ENCODE measurements around the gene NCOA4. TPM values are rescaled to one million over a fixed set of nuclear protein-coding genes. Genes with fewer than 3 reads are reported as not detected.

NCOA4 gene
- total and polyA plus RNA-seq, 7 donors: 63.3 to 165 (median 131) TPM

DNA sequence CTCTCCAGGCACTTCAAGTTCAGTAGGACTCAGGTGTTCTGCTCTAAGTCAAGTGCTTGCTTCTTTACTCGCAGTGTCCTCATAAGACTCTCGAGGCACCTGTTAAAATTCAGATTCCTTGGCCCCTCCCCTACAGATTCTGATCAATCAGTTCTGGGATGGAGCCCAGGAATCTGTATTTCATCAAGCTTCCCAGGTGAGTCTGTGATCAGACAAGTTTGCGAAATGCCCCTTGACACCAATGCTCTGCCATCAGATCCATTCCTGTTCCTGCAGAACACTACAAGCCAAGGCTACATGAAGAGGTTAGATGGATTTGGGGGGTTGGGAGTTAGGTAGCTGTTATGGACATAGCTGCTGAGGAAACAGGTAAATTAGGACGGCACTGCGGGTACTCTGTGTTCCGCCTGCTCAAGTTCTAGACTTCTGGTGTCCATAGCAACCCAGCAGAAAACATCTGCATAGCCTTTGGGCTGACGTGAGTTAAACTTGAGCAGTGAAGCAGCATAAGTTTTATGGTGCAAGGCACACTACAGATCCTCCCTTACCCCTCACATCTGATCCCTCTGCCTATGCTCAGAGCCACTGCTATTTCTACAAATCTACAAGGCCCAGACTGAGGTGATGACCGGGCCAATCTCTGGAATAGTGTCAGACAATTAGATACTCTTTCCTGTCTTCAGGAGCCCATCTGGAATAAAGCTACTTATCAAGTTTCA, 6.8 kb upstream of the NCOA4 start:
- no peak for DNase-seq
- ATAC-seq: no peak
- TF ChIP-seq, protein P1, sequence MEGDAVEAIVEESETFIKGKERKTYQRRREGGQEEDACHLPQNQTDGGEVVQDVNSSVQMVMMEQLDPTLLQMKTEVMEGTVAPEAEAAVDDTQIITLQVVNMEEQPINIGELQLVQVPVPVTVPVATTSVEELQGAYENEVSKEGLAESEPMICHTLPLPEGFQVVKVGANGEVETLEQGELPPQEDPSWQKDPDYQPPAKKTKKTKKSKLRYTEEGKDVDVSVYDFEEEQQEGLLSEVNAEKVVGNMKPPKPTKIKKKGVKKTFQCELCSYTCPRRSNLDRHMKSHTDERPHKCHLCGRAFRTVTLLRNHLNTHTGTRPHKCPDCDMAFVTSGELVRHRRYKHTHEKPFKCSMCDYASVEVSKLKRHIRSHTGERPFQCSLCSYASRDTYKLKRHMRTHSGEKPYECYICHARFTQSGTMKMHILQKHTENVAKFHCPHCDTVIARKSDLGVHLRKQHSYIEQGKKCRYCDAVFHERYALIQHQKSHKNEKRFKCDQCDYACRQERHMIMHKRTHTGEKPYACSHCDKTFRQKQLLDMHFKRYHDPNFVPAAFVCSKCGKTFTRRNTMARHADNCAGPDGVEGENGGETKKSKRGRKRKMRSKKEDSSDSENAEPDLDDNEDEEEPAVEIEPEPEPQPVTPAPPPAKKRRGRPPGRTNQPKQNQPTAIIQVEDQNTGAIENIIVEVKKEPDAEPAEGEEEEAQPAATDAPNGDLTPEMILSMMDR (IDR thresholded peaks at IDR 0.05): no peak
- Histone ChIP-seq H3K36me3 (ENCODE audit: insufficient read depth in 1 of 2, low read depth in 1 of 2) (no peaks in the 10 kb centered on the region), H3K4me3 (no peak overlapping the region), H3K9me3 (no peaks in the 10 kb centered on the region), H3K27me3 (ENCODE audit: insufficient read depth in 3 of 3, low read length in 2 of 3) (peaks cover 0 to 7% (median 0%) of the 10 kb centered on the region in 3 donors), H3K27ac (no peak overlapping the region), H3K4me1 (no peaks in the 10 kb centered on the region)
- WGBS, 3 donors: 78 to 82% (median 79%) methylated on average over 8 of the region's 8 CpGs
- intact Hi-C loops (cut with DNase I): no loop called here

DNA sequence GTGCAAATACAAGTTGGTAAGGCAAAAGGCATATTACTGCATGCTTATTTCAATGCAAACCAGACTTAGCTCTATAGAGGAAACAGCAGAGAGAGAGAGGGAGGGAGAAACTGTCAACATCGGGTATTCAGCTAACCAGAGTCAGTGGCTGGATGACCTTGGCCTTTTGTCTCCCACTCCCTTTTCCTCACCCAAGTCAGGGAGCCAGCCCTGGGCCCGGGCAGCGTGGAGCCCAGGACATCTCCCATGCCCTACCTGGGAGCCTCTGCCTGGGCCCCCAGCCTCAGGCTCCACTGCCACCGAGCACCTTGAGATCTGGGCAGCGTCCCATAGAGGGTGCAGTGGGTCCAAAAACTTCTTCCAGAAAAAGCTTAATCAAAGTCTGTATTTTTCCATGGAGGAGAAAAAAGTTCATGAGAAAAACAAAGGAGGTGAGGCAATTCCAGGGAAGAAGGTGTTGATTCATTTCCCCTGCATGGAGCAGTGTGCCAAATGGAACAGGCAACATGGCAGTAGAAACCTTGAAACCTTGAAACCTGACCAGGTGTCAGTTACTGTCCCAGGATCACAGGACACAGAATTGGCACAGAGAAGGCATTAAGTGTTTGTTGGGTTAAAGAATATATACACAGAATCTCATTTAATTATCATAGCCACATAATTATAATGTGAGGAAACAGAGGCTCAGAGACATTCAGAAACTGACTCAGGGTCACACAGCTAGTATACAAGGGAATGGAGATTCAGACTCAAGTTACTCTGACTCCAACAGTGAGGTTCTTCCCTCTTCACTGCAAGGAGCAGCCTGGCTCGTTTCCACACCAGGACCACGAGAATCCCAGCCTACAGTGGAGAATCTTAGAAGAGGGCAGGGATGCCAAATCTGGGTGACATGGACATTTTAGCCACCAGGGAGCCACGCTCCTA, 5.8 kb upstream of the NCOA4 start:
- 58 to 62% (median 60%) methylated on average over 8 of the region's 8 CpGs for WGBS, 3 donors
- TF ChIP-seq, protein P1 (IDR thresholded peaks at IDR 0.05): no peak
- no peak overlapping the region for H3K4me3 ChIP-seq
- DNase-seq: no peak
- ATAC-seq: no peak
- H3K27ac ChIP-seq: no peak overlapping the region
- no peaks in the 10 kb centered on the region for H3K4me1 ChIP-seq
- H3K36me3 ChIP-seq (ENCODE audit: insufficient read depth in 1 of 2, low read depth in 1 of 2): no peaks in the 10 kb centered on the region
- H3K9me3 ChIP-seq: no peaks in the 10 kb centered on the region
- peaks cover 0 to 5% (median 0%) of the 10 kb centered on the region in 3 donors for H3K27me3 ChIP-seq (ENCODE audit: insufficient read depth in 3 of 3, low read length in 2 of 3)
- intact Hi-C loops (cut with DNase I): no loop called here

DNA sequence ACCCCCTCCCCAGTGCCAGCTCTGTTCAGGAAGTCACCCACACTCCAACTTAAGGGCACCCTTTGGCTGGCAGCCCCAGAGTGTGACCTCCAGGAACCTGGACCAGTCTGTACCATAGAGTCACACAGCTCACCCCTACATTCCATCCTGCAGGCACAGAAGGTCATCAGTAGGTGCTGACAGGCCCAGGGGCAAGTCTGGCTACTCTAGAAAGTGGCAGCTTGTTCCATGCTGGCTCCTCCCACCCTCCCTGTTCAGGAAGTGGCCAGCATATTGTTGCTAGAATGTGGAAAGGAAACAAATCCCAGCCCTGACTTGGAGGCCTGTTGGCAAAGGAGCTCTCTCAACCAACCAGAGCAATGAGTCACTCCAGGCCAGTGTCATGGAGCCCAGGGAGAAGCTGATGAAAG, 3.2 kb upstream of the NCOA4 start:
- ATAC-seq (no peak), DNase-seq (no peak)
- Histone ChIP-seq H3K4me3 (no peak overlapping the region), H3K4me1 (peaks cover 9% of the 10 kb centered on the region), H3K36me3 (ENCODE audit: insufficient read depth in 1 of 2, low read depth in 1 of 2) (no peaks in the 10 kb centered on the region), H3K9me3 (no peaks in the 10 kb centered on the region), H3K27me3 (ENCODE audit: insufficient read depth in 3 of 3, low read length in 2 of 3) (no peaks in the 10 kb centered on the region), H3K27ac (no peak overlapping the region)
- intact Hi-C loops (cut with DNase I): no loop called here
- TF ChIP-seq, protein P1 (IDR thresholded peaks at IDR 0.05): no peak

DNA sequence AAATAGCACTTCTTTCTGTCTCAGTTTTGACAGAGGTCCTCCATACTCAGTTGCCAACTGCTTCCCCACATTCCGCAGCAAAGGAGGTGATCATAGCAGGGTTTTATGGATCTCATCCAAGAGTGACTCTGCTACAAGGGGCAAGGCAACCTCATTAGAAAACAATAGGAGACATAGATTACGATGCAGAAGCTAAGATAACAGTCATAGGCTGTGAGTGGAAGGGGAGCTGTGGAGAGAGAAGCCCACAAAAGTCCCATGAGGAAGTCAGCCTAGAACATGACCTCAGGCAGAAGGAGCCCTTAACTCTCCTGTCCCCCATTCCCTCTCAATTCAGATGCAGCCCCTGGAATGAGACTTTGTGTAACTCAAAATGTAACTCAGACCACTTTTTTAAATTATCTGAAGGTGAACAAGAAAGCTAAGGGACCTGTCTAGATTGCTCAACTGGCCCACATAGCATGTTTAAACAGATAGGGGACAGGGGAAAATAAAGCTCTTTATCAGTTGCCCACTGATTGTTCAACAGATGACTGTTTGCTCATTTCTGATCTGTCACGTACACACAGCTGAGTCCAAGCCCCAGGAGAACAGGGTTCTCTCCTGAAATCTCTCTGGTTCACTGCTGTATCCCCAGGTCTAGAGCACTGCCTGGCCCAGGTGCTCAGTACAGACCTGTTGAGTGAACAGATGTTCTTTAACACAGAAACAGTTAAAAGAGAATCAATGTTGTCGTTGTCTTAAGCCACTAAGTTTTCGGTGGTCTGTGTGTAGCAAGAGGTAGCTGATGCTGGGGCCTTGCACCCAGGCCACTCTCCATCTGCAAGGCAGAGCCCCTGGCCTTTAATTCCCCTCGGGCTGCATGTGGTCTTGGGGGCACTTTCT, 1.5 kb upstream of the NCOA4 start:
- Histone ChIP-seq H3K27me3 (ENCODE audit: insufficient read depth in 3 of 3, low read length in 2 of 3) (no peaks in the 10 kb centered on the region), H3K4me3 (no peak overlapping the region), H3K9me3 (no peaks in the 10 kb centered on the region), H3K27ac (no peak overlapping the region), H3K4me1 (peaks cover 26% of the 10 kb centered on the region), H3K36me3 (ENCODE audit: insufficient read depth in 1 of 2, low read depth in 1 of 2) (no peaks in the 10 kb centered on the region)
- intact Hi-C loops (cut with DNase I): no loop called here
- DNase-seq (no peak), ATAC-seq (no peak)
- TF ChIP-seq, protein P1 (IDR thresholded peaks at IDR 0.05): no peak
- 81 to 87% (median 85%) methylated on average over 6 of the region's 6 CpGs for WGBS, 3 donors

All from psoas muscle (tissue), 8 donors.